CD14-positive monocyte (primary cell): ENCODE data around the gene CACNB4. TPM values are rescaled to one million over a fixed set of nuclear protein-coding genes. Genes with fewer than 3 reads are reported as not detected.
A peak's percentile ranks its signal among the peaks of the same experiment; 100 is the strongest.

Source experiments
- DNase-seq, 3 donors: peaks; one replicate each; pipeline ENCODE4 v3.0.0-alpha.2; 2011 to 2022
- H2AFZ ChIP-seq: 2 replicates; pipeline ENCODE4 v1.6.0; 2012; ENCODE audit warnings: mild to moderate bottlenecking, low read depth, low read length, inconsistent platforms; ENCODE audit not compliant: insufficient read depth, poor library complexity, severe bottlenecking
- H3K27ac ChIP-seq, 2 donors: 1 replicate in 1 of 2; 2 replicates in 1 of 2; pipeline ENCODE4 v1.5.1; 2012 to 2013; ENCODE audit warnings: low read length in 2 of 2, control low read depth in 1 of 2, inconsistent platforms in 1 of 2, low read depth in 1 of 2, mild to moderate bottlenecking in 1 of 2
- H3K27me3 ChIP-seq, 2 donors: one replicate each; pipeline versions ENCODE4 v1.6.0 to v1.6.1; 2011 to 2013; ENCODE audit warnings: low read length in 2 of 2; ENCODE audit not compliant: control insufficient read depth in 2 of 2, insufficient read depth in 2 of 2
- H3K36me3 ChIP-seq, 2 donors: replicated peaks in 1 of 2; 1 replicate in 1 of 2; 2 replicates in 1 of 2; pipeline versions ENCODE4 v1.5.1 to v1.6.1; 2012 to 2013; ENCODE audit warnings: low read length in 2 of 2, control low read depth in 1 of 2, inconsistent platforms in 1 of 2, mild to moderate bottlenecking in 1 of 2; ENCODE audit not compliant: insufficient read depth in 2 of 2, control insufficient read depth in 1 of 2
- H3K4me1 ChIP-seq, 2 donors: 1 replicate in 1 of 2; 2 replicates in 1 of 2; pipeline versions ENCODE4 v1.5.1 to v1.6.1; 2012 to 2013; ENCODE audit warnings: low read length in 2 of 2, control low read depth in 1 of 2, inconsistent platforms in 1 of 2, mild to moderate bottlenecking in 1 of 2, moderate library complexity in 1 of 2; ENCODE audit not compliant: insufficient read depth in 2 of 2, control insufficient read depth in 1 of 2
- H3K4me2 ChIP-seq: replicated peaks from 2 replicates; pipeline ENCODE3; 2012; ENCODE audit warnings: low read length, moderate library complexity, mild to moderate bottlenecking; ENCODE audit not compliant: poor library complexity, severe bottlenecking; ENCODE audit errors: extremely low read depth
- H3K4me3 ChIP-seq, 3 experiments: fragments of 200-600 bp in 1 of 3; sonication (generic) in 1 of 3; replicated peaks in 1 of 3; 1 replicate in 2 of 3; 2 replicates in 1 of 3; pipeline ENCODE4 v1.5.1; 2011 to 2013; ENCODE audit warnings: low read length in 3 of 3, mild to moderate bottlenecking in 3 of 3, control low read depth in 2 of 3, low read depth in 2 of 3, inconsistent platforms in 1 of 3, moderate library complexity in 1 of 3
- H3K79me2 ChIP-seq: 2 replicates; pipeline ENCODE4 v1.6.0; 2012; ENCODE audit warnings: mild to moderate bottlenecking, control low read depth, inconsistent platforms, low read length, moderate library complexity; ENCODE audit not compliant: insufficient read depth
- H3K9ac ChIP-seq: 2 replicates; pipeline ENCODE4 v1.6.0; 2017; ENCODE audit warnings: low read length, mild to moderate bottlenecking; ENCODE audit not compliant: insufficient read depth, poor library complexity, severe bottlenecking
- H3K9me3 ChIP-seq, 2 donors: replicated peaks in 1 of 2; 1 replicate in 1 of 2; 2 replicates in 1 of 2; pipeline versions ENCODE4 v1.5.1 to v1.6.1; 2012 to 2013; ENCODE audit warnings: low read length in 2 of 2, control low read depth in 1 of 2; ENCODE audit not compliant: control insufficient read depth in 1 of 2, insufficient read depth in 1 of 2
- H4K20me1 ChIP-seq: 2 replicates; pipeline ENCODE4 v1.6.0; 2012; ENCODE audit warnings: mild to moderate bottlenecking, low read length, control low read depth, moderate library complexity; ENCODE audit not compliant: insufficient read depth
- H3K27ac Mint-ChIP-seq, 7 donors: one replicate each; pipeline ENCODE4 v1.8.0; 2020; ENCODE audit warnings: mild to moderate bottlenecking in 7 of 7, mixed read lengths in 7 of 7, moderate library complexity in 6 of 7, inconsistent platforms in 2 of 7
- H3K27me3 Mint-ChIP-seq, 3 donors: one replicate each; pipeline ENCODE4 v1.8.0; 2021 to 2022; ENCODE audit warnings: low read depth in 3 of 3, mild to moderate bottlenecking in 3 of 3, mixed read lengths in 3 of 3, moderate library complexity in 3 of 3, inconsistent platforms in 1 of 3
- H3K36me3 Mint-ChIP-seq, 2 donors: one replicate each; pipeline ENCODE4 v1.8.0; 2020; ENCODE audit warnings: mixed read lengths in 2 of 2, inconsistent platforms in 1 of 2, mild to moderate bottlenecking in 1 of 2
- H3K4me1 Mint-ChIP-seq: one replicate; pipeline ENCODE4 v1.8.0; 2020; ENCODE audit warnings: mild to moderate bottlenecking, mixed read lengths
- H3K4me3 Mint-ChIP-seq, 2 donors: one replicate each; pipeline ENCODE4 v1.8.0; 2020; ENCODE audit warnings: mild to moderate bottlenecking in 2 of 2, mixed read lengths in 2 of 2, moderate library complexity in 1 of 2
- H3K9me3 Mint-ChIP-seq, 7 donors: one replicate each; pipeline ENCODE4 v1.8.0; 2020 to 2022; ENCODE audit warnings: mixed read lengths in 7 of 7, mild to moderate bottlenecking in 6 of 7, moderate library complexity in 6 of 7, inconsistent platforms in 2 of 7
- CTCF ChIP-seq: fragments of 200-600 bp; IDR thresholded peaks from one replicate; pipeline ENCODE4 v1.8.0; 2022; ENCODE audit warnings: antibody characterized with exemption, mild to moderate bottlenecking
- WGBS: methylation state at CpG from one replicate; pipeline ENCODE4 v1.1.5; 2013; ENCODE audit warnings: missing lambda C conversion rate; ENCODE audit not compliant: insufficient coverage; 5-methylcytosine and 5-hydroxymethylcytosine counted together
- intact Hi-C, 2 donors: fragments of 100-400 bp; cut with micrococcal nuclease; formaldehyde crosslinking; loops; one replicate each; pipeline versions ENCODE4 v1.15.0 to v1.15.1; 2023
- polyA plus RNA-seq, 3 donors: library from polyadenylated mRNA; depleted of rRNA in 1 of 3; unstranded in 2 of 3; stranded (reverse) in 1 of 3; fragments of 300-500 nt in 2 of 3; fragments of >200 nt in 1 of 3; fragmentation: Illumina TruSeq in 2 of 3; gene quantifications; 1 replicate in 2 of 3; 2 replicates in 1 of 3; pipeline ENCODE4 v1.2.3, GENCODE V29; 2012 to 2021

CACNB4 gene
- polyA plus RNA-seq, 3 donors, result 0.44 to 1.9 (median 1.1) TPM

- intact Hi-C loops, result no loop called here
- Histone ChIP-seq H3K9ac (no peak overlapping the region), H2AFZ (no peak overlapping the region), H3K4me3 (no peak overlapping the region), H3K27ac (no peak overlapping the region), H3K4me1 (peaks cover 7 to 11% of the 10 kb centered on the region in 2 donors), H3K27me3 (no peaks in the 10 kb centered on the region), H4K20me1 (no peaks in the 10 kb centered on the region), H3K79me2 (no peaks in the 10 kb centered on the region), H3K36me3 (no peaks in the 10 kb centered on the region), H3K9me3 (peaks cover 4% of the 10 kb centered on the region in 2 donors), H3K4me2 (no peak overlapping the region)
- WGBS, result no CpG with 5 or more reads among the region's 3 CpGs
- Mint-ChIP-seq H3K36me3 (peaks cover 1 to 2% of the 10 kb centered on the region in 2 donors), H3K9me3 (peaks cover 4 to 9% (median 7%) of the 10 kb centered on the region in 7 donors), H3K4me3 (no peak overlapping the region), H3K4me1 (peaks cover 9% of the 10 kb centered on the region), H3K27ac (peak overlapping the region in 1 of 7 donors; percentile 75), H3K27me3 (no peaks in the 10 kb centered on the region)
- DNase-seq, result no peak
- no peak for TF ChIP-seq CTCF
Observed at GRCh38 chr2:152064001-152064400, 34.8 kb downstream of the CACNB4 start.

- H3K9ac ChIP-seq, result no peak overlapping the region
- H2AFZ ChIP-seq, result no peak overlapping the region
- peaks cover 7 to 11% of the 10 kb centered on the region in 2 donors for H3K4me1 ChIP-seq
- no peaks in the 10 kb centered on the region for H3K36me3 ChIP-seq
- H3K4me2 ChIP-seq, result no peak overlapping the region
- no peak for TF ChIP-seq CTCF
- no peak for DNase-seq
- H3K9me3 ChIP-seq, result peaks cover 9 to 10% of the 10 kb centered on the region in 2 donors
- no peaks in the 10 kb centered on the region for H4K20me1 ChIP-seq
- H3K27ac Mint-ChIP-seq, result peak overlapping the region in 1 of 7 donors; percentile 75
- 83% methylated on average over 1 of the region's 3 CpGs for WGBS
- peaks cover 5 to 15% (median 12%) of the 10 kb centered on the region in 7 donors for H3K9me3 Mint-ChIP-seq
- H3K36me3 Mint-ChIP-seq, result peaks cover 2 to 4% of the 10 kb centered on the region in 2 donors
- H3K4me3 ChIP-seq, result no peak overlapping the region
- no peak overlapping the region for H3K4me3 Mint-ChIP-seq
- intact Hi-C loops, result no loop called here
- H3K27me3 Mint-ChIP-seq, result no peaks in the 10 kb centered on the region
- no peaks in the 10 kb centered on the region for H3K79me2 ChIP-seq
- peaks cover 9% of the 10 kb centered on the region for H3K4me1 Mint-ChIP-seq
- H3K27ac ChIP-seq, result no peak overlapping the region
- no peaks in the 10 kb centered on the region for H3K27me3 ChIP-seq
Observed at GRCh38 chr2:152063325-152063924, 35.4 kb downstream of the CACNB4 start.
